Hepatocyte (in vitro differentiated cells): Measurements from ENCODE around the gene SLC26A9. TPM values are rescaled to one million over a fixed set of nuclear protein-coding genes. Genes with fewer than 3 reads are reported as not detected.

Source experiments
- DNase-seq: peaks from one replicate; pipeline ENCODE4 v3.0.0-alpha.2; 2016; ENCODE audit warnings: low spot score
- H2AFZ ChIP-seq: fragments of 200-600 bp; sonication (generic); 2 replicates; pipeline ENCODE4 v1.6.0; 2016; ENCODE audit warnings: antibody characterized with exemption, mild to moderate bottlenecking
- H3K27ac ChIP-seq: fragments of 200-600 bp; sonication (generic); 2 replicates; pipeline ENCODE4 v1.5.1; 2016; ENCODE audit warnings: mild to moderate bottlenecking
- H3K27me3 ChIP-seq: fragments of 200-600 bp; sonication (generic); 2 replicates; pipeline ENCODE4 v1.6.1; 2016
- H3K36me3 ChIP-seq: fragments of 200-600 bp; sonication (generic); replicated peaks from 2 replicates; pipeline ENCODE4 v1.5.1; 2016; ENCODE audit warnings: low read depth; ENCODE audit not compliant: insufficient read depth
- H3K4me1 ChIP-seq: fragments of 200-600 bp; sonication (generic); 2 replicates; pipeline ENCODE4 v1.5.1; 2016; ENCODE audit warnings: mild to moderate bottlenecking, moderate library complexity; ENCODE audit not compliant: insufficient read depth
- H3K4me2 ChIP-seq: fragments of 200-600 bp; sonication (generic); 2 replicates; pipeline ENCODE4 v1.6.0; 2016
- H3K4me3 ChIP-seq: fragments of 200-600 bp; sonication (generic); 2 replicates; pipeline ENCODE4 v1.5.1; 2016; ENCODE audit warnings: mild to moderate bottlenecking
- H3K79me2 ChIP-seq: fragments of 200-600 bp; sonication (generic); 2 replicates; pipeline ENCODE4 v1.6.0; 2017; ENCODE audit warnings: mild to moderate bottlenecking
- H3K9me2 ChIP-seq: fragments of 200-600 bp; sonication (generic); replicated peaks from 2 replicates; pipeline ENCODE4 v1.6.0; 2017; ENCODE audit warnings: mild to moderate bottlenecking; ENCODE audit not compliant: insufficient read depth
- H3K9me3 ChIP-seq: fragments of 200-600 bp; sonication (generic); 2 replicates; pipeline ENCODE4 v1.5.1; 2016; ENCODE audit warnings: low read depth, mild to moderate bottlenecking
- H4K20me1 ChIP-seq: fragments of 200-600 bp; sonication (generic); 2 replicates; pipeline ENCODE4 v1.6.0; 2016; ENCODE audit warnings: mild to moderate bottlenecking; ENCODE audit not compliant: insufficient read depth, poor library complexity, severe bottlenecking
- CTCF ChIP-seq: fragments of 200-600 bp; sonication (generic); IDR thresholded peaks from 2 replicates; pipeline ENCODE4 v1.5.1; 2016; ENCODE audit warnings: antibody characterized with exemption, mild to moderate bottlenecking; ENCODE audit not compliant: poor library complexity
- EZH2 ChIP-seq: fragments of 200-600 bp; sonication (generic); IDR thresholded peaks from 2 replicates; pipeline ENCODE4 v1.6.1; 2016; ENCODE audit warnings: antibody characterized with exemption, mild to moderate bottlenecking, borderline replicate concordance
- EZH2phosphoT487 ChIP-seq: fragments of 200-600 bp; sonication (generic); IDR thresholded peaks from one replicate; pipeline ENCODE4 v1.6.1; 2018; ENCODE audit warnings: antibody characterized with exemption, mild to moderate bottlenecking, low read depth, moderate library complexity; ENCODE audit not compliant: unreplicated experiment, severe bottlenecking
- WGBS: methylation state at CpG from one replicate; pipeline ENCODE4 v1.1.6; 2016; ENCODE audit warnings: low lambda C conversion rate; ENCODE audit errors: missing lambda C conversion rate; 5-methylcytosine and 5-hydroxymethylcytosine counted together
- polyA plus RNA-seq: library from polyadenylated mRNA; unstranded; fragments of >200 nt; fragmentation: Nextera tagmentation; extraction: Ambion mirVana; gene quantifications from 2 replicates; pipeline ENCODE4 v1.2.1, GENCODE V29; 2016
- total RNA-seq: library from RNA; depleted of rRNA; stranded (reverse); fragments of >200 nt; gene quantifications from 2 replicates; pipeline ENCODE4 v1.2.3, GENCODE V29; 2014

SLC26A9 gene
- total and polyA plus RNA-seq, 2 experiments from 2014 or later: 0.13 to 0.63 TPM

- Histone ChIP-seq H4K20me1 (no peaks in the 10 kb centered on the region), H3K4me1 (peaks cover 8% of the 10 kb centered on the region), H3K27me3 (no peaks in the 10 kb centered on the region), H3K9me2 (no peaks in the 10 kb centered on the region), H3K9me3 (no peaks in the 10 kb centered on the region), H3K79me2 (no peaks in the 10 kb centered on the region), H3K27ac (no peak overlapping the region), H2AFZ (no peak overlapping the region), H3K36me3 (no peaks in the 10 kb centered on the region), H3K4me3 (no peak overlapping the region), H3K4me2 (no peak overlapping the region)
- no peak for TF ChIP-seq CTCF
- no peak for TF ChIP-seq EZH2
- no peak for TF ChIP-seq EZH2phosphoT487
- DNase-seq: no peak
- WGBS: 90% methylated on average over 16 of the region's 16 CpGs
Measured at GRCh38 chr1:205963352-205964155, 20.3 kb upstream of the SLC26A9 start.

DNA sequence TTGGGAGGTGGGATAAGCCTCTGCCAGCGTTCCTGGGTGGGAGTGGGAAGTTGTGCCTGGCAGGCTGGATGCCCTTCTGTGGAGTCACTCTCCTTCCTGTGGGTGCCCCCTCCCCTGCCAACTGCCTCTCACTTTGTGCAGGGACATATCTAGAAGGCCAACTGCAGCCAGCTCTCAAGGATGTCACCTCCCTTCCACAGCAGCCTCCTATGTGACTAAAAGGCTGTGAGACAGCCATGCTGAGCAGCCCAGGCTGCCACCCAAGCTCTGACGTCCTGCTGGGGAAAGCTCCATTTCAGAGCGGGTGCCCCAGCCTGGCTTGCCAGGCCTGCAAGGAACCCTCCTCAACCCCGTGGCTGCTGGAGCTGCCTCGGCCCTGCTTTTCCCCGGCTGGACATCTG is 19.6 kb upstream of the SLC26A9 start:
- peaks cover 8% of the 10 kb centered on the region for H3K4me1 ChIP-seq
- no peaks in the 10 kb centered on the region for H3K27me3 ChIP-seq
- no peak for TF ChIP-seq CTCF
- no peak overlapping the region for H3K4me3 ChIP-seq
- no peaks in the 10 kb centered on the region for H3K36me3 ChIP-seq
- H3K4me2 ChIP-seq: no peak overlapping the region
- H3K79me2 ChIP-seq: no peaks in the 10 kb centered on the region
- no peaks in the 10 kb centered on the region for H3K9me3 ChIP-seq
- WGBS: 84% methylated on average over 6 of the region's 6 CpGs
- no peak for DNase-seq
- H4K20me1 ChIP-seq: no peaks in the 10 kb centered on the region
- H2AFZ ChIP-seq: no peak overlapping the region
- H3K9me2 ChIP-seq: no peaks in the 10 kb centered on the region
- H3K27ac ChIP-seq: no peak overlapping the region

- H3K9me2 ChIP-seq: no peaks in the 10 kb centered on the region
- no peaks in the 10 kb centered on the region for H3K79me2 ChIP-seq
- H4K20me1 ChIP-seq: no peaks in the 10 kb centered on the region
- no peaks in the 10 kb centered on the region for H3K27me3 ChIP-seq
- TF ChIP-seq CTCF: no peak
- no peak for TF ChIP-seq EZH2phosphoT487
- H3K9me3 ChIP-seq: no peaks in the 10 kb centered on the region
- H2AFZ ChIP-seq: no peak overlapping the region
- no peak overlapping the region for H3K4me2 ChIP-seq
- no peak overlapping the region for H3K4me3 ChIP-seq
- no peaks in the 10 kb centered on the region for H3K36me3 ChIP-seq
- WGBS: 58% methylated on average over 9 of the region's 9 CpGs
- no peak overlapping the region for H3K27ac ChIP-seq
- no peak for DNase-seq
- H3K4me1 ChIP-seq: peaks cover 8% of the 10 kb centered on the region
Measured at GRCh38 chr1:205961991-205962820, 18.9 kb upstream of the SLC26A9 start.
